OCI-LY7 (cell line): ENCODE measurements around the gene ACACA. TPM values are rescaled to one million over a fixed set of nuclear protein-coding genes. Genes with fewer than 3 reads are reported as not detected.

ENCODE experiments used
- BruUV-seq: library from RNA; stranded (reverse); fragments of 400-500 nt; replicated peaks from 2 replicates; lab custom pipeline; 2021; lab: Mats Ljungman, UMichigan
- CTCF ChIA-PET: fragments of 300-600 bp; sonication (Branson Sonifier 250); formaldehyde crosslinking; loops from one replicate; lab custom pipeline; 2022; ENCODE audit warnings: antibody characterized with exemption; ENCODE audit not compliant: unreplicated experiment; lab: Charles Lee
- POLR2A ChIA-PET: fragments of 300-600 bp; sonication (Branson Sonifier 250); formaldehyde crosslinking; loops from one replicate; lab custom pipeline; 2022; ENCODE audit warnings: antibody characterized with exemption; lab: Charles Lee
- DNase-seq: peaks from one replicate; pipeline ENCODE4 v3.0.0-alpha.2; 2015; ENCODE audit warnings: low spot score
- H2AFZ ChIP-seq: fragments of 200-600 bp; sonication (generic), shearing (Covaris generic); 2 replicates; pipeline ENCODE4 v1.6.1; 2014; ENCODE audit warnings: mild to moderate bottlenecking, antibody characterized with exemption, low read length, moderate library complexity
- H3K27ac ChIP-seq: fragments of 200-600 bp; sonication (generic); 2 replicates; pipeline ENCODE4 v1.5.1; 2014; ENCODE audit warnings: mixed run types, low read depth, mild to moderate bottlenecking, moderate library complexity, low read length, inconsistent platforms; ENCODE audit not compliant: poor library complexity, severe bottlenecking
- H3K36me3 ChIP-seq: fragments of 200-600 bp; sonication (generic); 2 replicates; pipeline ENCODE4 v1.6.1; 2014; ENCODE audit warnings: mild to moderate bottlenecking, antibody characterized with exemption, low read length, moderate library complexity, mixed read lengths; ENCODE audit not compliant: insufficient read depth
- H3K4me1 ChIP-seq: fragments of 200-600 bp; sonication (generic); 2 replicates; pipeline ENCODE4 v1.5.1; 2014; ENCODE audit warnings: mild to moderate bottlenecking, low read length; ENCODE audit not compliant: insufficient read depth, poor library complexity, severe bottlenecking
- H3K4me2 ChIP-seq: fragments of 200-600 bp; sonication (generic); 2 replicates; pipeline ENCODE4 v1.6.1; 2014; ENCODE audit warnings: mild to moderate bottlenecking, low read length
- H3K4me3 ChIP-seq: fragments of 200-600 bp; sonication (generic); 2 replicates; pipeline ENCODE4 v1.5.1; 2014; ENCODE audit warnings: mild to moderate bottlenecking, low read depth, low read length; ENCODE audit not compliant: poor library complexity, severe bottlenecking
- H3K79me2 ChIP-seq: fragments of 200-600 bp; sonication (generic); 2 replicates; pipeline ENCODE4 v1.6.1; 2016; ENCODE audit warnings: low read depth, mild to moderate bottlenecking, low read length, moderate library complexity, mixed read lengths; ENCODE audit not compliant: insufficient read depth
- H3K9me2 ChIP-seq: fragments of 200-600 bp; sonication (generic); 2 replicates; pipeline ENCODE4 v1.6.1; 2016; ENCODE audit warnings: mild to moderate bottlenecking, low read length, mixed read lengths; ENCODE audit not compliant: insufficient read depth
- H3K9me3 ChIP-seq: fragments of 200-600 bp; sonication (generic); 2 replicates; pipeline ENCODE4 v1.6.1; 2014; ENCODE audit warnings: mild to moderate bottlenecking, mixed run types, low read length, mixed read lengths
- H4K20me1 ChIP-seq: fragments of 200-600 bp; sonication (generic); 2 replicates; pipeline ENCODE4 v1.6.1; 2014; ENCODE audit warnings: mild to moderate bottlenecking, antibody characterized with exemption, low read length, moderate library complexity, mixed read lengths; ENCODE audit not compliant: insufficient read depth
- CTCF ChIP-seq: fragments of 200-600 bp; sonication (generic); conservative IDR thresholded peaks from 2 replicates; pipeline ENCODE4 v1.5.1; 2014; ENCODE audit warnings: mild to moderate bottlenecking, antibody characterized with exemption, low read length, moderate library complexity, mixed read lengths
- EZH2phosphoT487 ChIP-seq: fragments of 200-600 bp; sonication (generic); IDR thresholded peaks from 2 replicates; pipeline ENCODE4 v1.6.1; 2018; ENCODE audit warnings: low read depth, borderline replicate concordance, mild to moderate bottlenecking, mixed run types, antibody characterized with exemption, low read length, moderate library complexity, mixed read lengths
- intact Hi-C: fragments of 100-400 bp; cut with micrococcal nuclease; formaldehyde crosslinking; loops from one replicate; pipeline ENCODE4 v1.10.0; 2022; ENCODE audit not compliant: unreplicated experiment
- total RNA-seq, 2 experiments: library from RNA; depleted of rRNA in 1 of 2; stranded (reverse); fragments of >200 nt in 1 of 2; shearing (Covaris generic) in 1 of 2; gene quantifications; 2 replicates each; pipeline ENCODE4 v1.2.3, GENCODE V29; 2014 to 2022

The ACACA gene
- total RNA-seq, 2 experiments from 2014 or later, result 32.1 to 98.3 TPM

GRCh38 chr17:37082985-37083384, 323.7 kb downstream of the ACACA start:
- CTCF ChIA-PET, result no interaction called here
- Histone ChIP-seq H4K20me1 (no peaks in the 10 kb centered on the region), H3K9me2 (no peaks in the 10 kb centered on the region)

GRCh38 chr17:37082311-37082860, 324.2 kb downstream of the ACACA start:
- Histone ChIP-seq H3K4me3 (no peak overlapping the region), H3K79me2 (no peaks in the 10 kb centered on the region), H3K4me1 (no peaks in the 10 kb centered on the region), H4K20me1 (no peaks in the 10 kb centered on the region), H3K4me2 (no peak overlapping the region), H2AFZ (no peak overlapping the region), H3K27ac (no peak overlapping the region), H3K9me2 (no peaks in the 10 kb centered on the region), H3K36me3 (peaks cover 25% of the 10 kb centered on the region; the same call in 1 of the 2 replicates), H3K9me3 (no peaks in the 10 kb centered on the region; the same call in 1 of the 2 replicates)
- DNase-seq, result no peak
- CTCF ChIA-PET, result interaction anchor here (0.6 kb wide), 1 partner anchor 452 kb away, joined by 3 read pairs; no protein-coding TSS in a partner anchor
- BruUV-seq, result no TSS peak
- intact Hi-C loops, result no loop called here
- TF ChIP-seq CTCF (no peak), EZH2phosphoT487 (no peak)
- POLR2A ChIA-PET, result no interaction called here

More at GRCh38 chr17:37082985-37083384, 323.7 kb downstream of the ACACA start:
- no peaks in the 10 kb centered on the region; the same call in 1 of the 2 replicates for H3K9me3 ChIP-seq
- peaks cover 31% of the 10 kb centered on the region; the same call in 1 of the 2 replicates for H3K36me3 ChIP-seq
- H3K27ac ChIP-seq, result no peak overlapping the region
- no peaks in the 10 kb centered on the region for H3K4me1 ChIP-seq
- BruUV-seq, result no TSS peak
- TF ChIP-seq EZH2phosphoT487, result no peak
- no peak for TF ChIP-seq CTCF
- POLR2A ChIA-PET, result no interaction called here
- no peaks in the 10 kb centered on the region for H3K79me2 ChIP-seq
- intact Hi-C loops, result no loop called here
- H3K4me2 ChIP-seq, result no peak overlapping the region
- no peak overlapping the region for H3K4me3 ChIP-seq
- no peak for DNase-seq
- H2AFZ ChIP-seq, result no peak overlapping the region

GRCh38 chr17:37081287-37081686, 325.3 kb downstream of the ACACA start:
- Histone ChIP-seq H3K79me2 (no peaks in the 10 kb centered on the region), H3K36me3 (peaks cover 15% of the 10 kb centered on the region; the same call in 1 of the 2 replicates), H3K27ac (no peak overlapping the region), H3K9me2 (no peaks in the 10 kb centered on the region), H3K9me3 (no peaks in the 10 kb centered on the region; the same call in 1 of the 2 replicates), H3K4me1 (no peaks in the 10 kb centered on the region), H2AFZ (no peak overlapping the region), H3K4me3 (no peak overlapping the region), H4K20me1 (no peaks in the 10 kb centered on the region), H3K4me2 (no peak overlapping the region)
- BruUV-seq, result no TSS peak
- POLR2A ChIA-PET, result no interaction called here
- intact Hi-C loops, result no loop called here
- peak; percentile 4 for DNase-seq
- CTCF ChIA-PET, result no interaction called here
- TF ChIP-seq EZH2phosphoT487, result no peak
- no peak for TF ChIP-seq CTCF
